Breast epithelium (tissue), 4 donors: ENCODE results near the gene FCER1G. TPM values are rescaled to one million over a fixed set of nuclear protein-coding genes. Genes with fewer than 3 reads are reported as not detected.
A peak's percentile ranks its signal among the peaks of the same experiment; 100 is the strongest.
"Not testable (repeated sequence)": the region's sequence is repeated elsewhere in the genome, so short reads cannot be mapped to it uniquely, and the experiment has no call there.

Source experiments
- DNase-seq, 2 donors: peaks; one replicate each; pipeline ENCODE4 v3.0.0-alpha.2; 2019; ENCODE audit warnings: low spot score in 2 of 2
- H3K27ac ChIP-seq, 2 donors: fragments of 200-600 bp; sonication (generic) in 1 of 2; one replicate each; pipeline ENCODE4 v1.5.1; 2016 to 2019; ENCODE audit warnings: mild to moderate bottlenecking in 1 of 2
- H3K27me3 ChIP-seq, 2 donors: fragments of 200-600 bp; sonication (generic) in 1 of 2; one replicate each; pipeline versions ENCODE4 v1.5.1 to v1.6.0; 2017 to 2019; ENCODE audit warnings: control low read depth in 1 of 2, mild to moderate bottlenecking in 1 of 2
- H3K36me3 ChIP-seq: fragments of 200-600 bp; one replicate; pipeline ENCODE4 v1.5.1; 2019
- H3K4me1 ChIP-seq, 2 donors: fragments of 200-600 bp; sonication (generic); one replicate each; pipeline ENCODE4 v1.5.1; 2016 to 2019; ENCODE audit warnings: control low read depth in 1 of 2
- H3K4me3 ChIP-seq, 3 donors: fragments of 200-600 bp; sonication (generic); 1 replicate in 2 of 3; 2 replicates in 1 of 3; pipeline ENCODE4 v1.5.1; 2016 to 2019; ENCODE audit warnings: mild to moderate bottlenecking in 3 of 3, moderate library complexity in 2 of 3
- H3K9me3 ChIP-seq, 2 donors: fragments of 200-600 bp; sonication (generic) in 1 of 2; one replicate each; pipeline ENCODE4 v1.5.1; 2016 to 2019; ENCODE audit warnings: control low read depth in 1 of 2
- POLR2A ChIP-seq: fragments of 450-650 bp; IDR thresholded peaks from one replicate; pipeline ENCODE4 v1.6.1; 2016; ENCODE audit warnings: antibody characterized with exemption, mild to moderate bottlenecking, moderate library complexity
- POLR2AphosphoS5 ChIP-seq, 3 donors: sonication (generic); formaldehyde crosslinking; IDR thresholded peaks; one replicate each; pipeline ENCODE4 v1.6.1; 2017; ENCODE audit warnings: antibody characterized with exemption in 3 of 3
- intact Hi-C: fragments of 100-400 bp; cut with DNase I; formaldehyde crosslinking; loops from one replicate; pipeline ENCODE4 v1.15.1; 2023; ENCODE audit warnings: low total_unique reads
- total RNA-seq, 3 donors: library from RNA; depleted of rRNA; stranded (reverse); fragments of >200 nt; gene quantifications; one replicate each; pipeline ENCODE4 v1.1.0, GENCODE V29; 2016
- TF ChIP-seq, protein P1 (sequence below), 3 donors: fragments of 450-650 bp; IDR thresholded peaks; one replicate each; pipeline ENCODE4 v1.5.1; 2016 to 2017; ENCODE audit warnings: antibody characterized with exemption in 3 of 3, mild to moderate bottlenecking in 3 of 3, moderate library complexity in 3 of 3

Gene FCER1G
- total RNA-seq, 3 donors from 2014 or later: 40.3 to 153 (median 70.1) TPM

DNA sequence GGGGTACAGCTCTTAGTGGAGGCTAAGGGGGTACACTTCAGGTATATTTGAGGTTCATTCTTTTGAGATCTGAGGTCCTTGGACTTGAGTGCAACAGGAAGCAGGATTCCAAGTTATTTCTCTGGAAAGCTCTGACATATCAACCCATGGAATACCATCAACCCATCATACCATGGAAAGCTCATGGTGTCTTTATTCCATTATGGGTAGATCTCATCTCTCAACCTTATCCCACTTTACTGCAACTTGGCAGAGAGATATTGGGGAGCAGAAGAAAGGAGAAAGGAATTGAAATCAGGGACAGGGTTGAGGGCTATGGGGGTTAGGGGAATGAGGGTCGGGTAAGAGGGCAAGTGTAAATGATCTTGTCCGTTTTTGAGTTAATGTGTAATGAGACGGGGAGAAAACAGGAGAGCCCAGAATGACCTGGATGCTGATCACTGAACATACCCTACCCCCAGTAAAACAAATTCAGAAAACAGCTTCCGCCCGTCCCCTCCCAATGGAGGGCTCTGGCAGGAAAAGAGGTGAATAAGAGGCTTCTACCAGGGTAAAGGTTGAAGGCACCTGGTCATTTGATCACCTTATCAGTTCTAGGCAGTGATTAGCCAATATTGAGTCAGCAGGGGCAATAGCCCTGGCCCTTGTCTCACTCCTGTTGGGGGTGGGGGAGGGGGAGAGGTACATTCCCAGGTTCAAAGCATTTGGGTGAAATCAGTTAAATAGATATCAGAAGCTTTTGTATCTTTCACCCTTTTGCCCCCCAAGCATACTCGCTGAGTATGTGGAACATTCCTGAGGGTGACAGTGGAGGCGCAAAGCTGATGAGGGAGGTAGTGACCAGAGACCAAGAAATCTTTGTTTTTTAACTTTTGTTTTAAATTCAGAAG is 9.0 kb downstream of the FCER1G start:
- no peak for DNase-seq
- intact Hi-C loops: loop anchor here (2.0 to 10.0 kb wide), 2 partner anchors 79 to 161 kb away; no protein-coding TSS in a partner anchor
- no peaks in the 10 kb centered on the region for H3K27me3 ChIP-seq
- no peak overlapping the region for H3K4me3 ChIP-seq
- H3K27ac ChIP-seq: no peak overlapping the region
- H3K36me3 ChIP-seq: no peaks in the 10 kb centered on the region
- H3K4me1 ChIP-seq: peaks cover 0 to 7% of the 10 kb centered on the region in 2 donors
- TF ChIP-seq POLR2AphosphoS5 (IDR thresholded peaks at IDR 0.05) (no peak), POLR2A (no peak)
- TF ChIP-seq, protein P1, sequence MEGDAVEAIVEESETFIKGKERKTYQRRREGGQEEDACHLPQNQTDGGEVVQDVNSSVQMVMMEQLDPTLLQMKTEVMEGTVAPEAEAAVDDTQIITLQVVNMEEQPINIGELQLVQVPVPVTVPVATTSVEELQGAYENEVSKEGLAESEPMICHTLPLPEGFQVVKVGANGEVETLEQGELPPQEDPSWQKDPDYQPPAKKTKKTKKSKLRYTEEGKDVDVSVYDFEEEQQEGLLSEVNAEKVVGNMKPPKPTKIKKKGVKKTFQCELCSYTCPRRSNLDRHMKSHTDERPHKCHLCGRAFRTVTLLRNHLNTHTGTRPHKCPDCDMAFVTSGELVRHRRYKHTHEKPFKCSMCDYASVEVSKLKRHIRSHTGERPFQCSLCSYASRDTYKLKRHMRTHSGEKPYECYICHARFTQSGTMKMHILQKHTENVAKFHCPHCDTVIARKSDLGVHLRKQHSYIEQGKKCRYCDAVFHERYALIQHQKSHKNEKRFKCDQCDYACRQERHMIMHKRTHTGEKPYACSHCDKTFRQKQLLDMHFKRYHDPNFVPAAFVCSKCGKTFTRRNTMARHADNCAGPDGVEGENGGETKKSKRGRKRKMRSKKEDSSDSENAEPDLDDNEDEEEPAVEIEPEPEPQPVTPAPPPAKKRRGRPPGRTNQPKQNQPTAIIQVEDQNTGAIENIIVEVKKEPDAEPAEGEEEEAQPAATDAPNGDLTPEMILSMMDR (IDR thresholded peaks at IDR 0.05): no peak
- H3K9me3 ChIP-seq: no peaks in the 10 kb centered on the region

GRCh38 chr1:161224695-161225087 is 9.6 kb downstream of the FCER1G start:
- not testable (repeated sequence) for H3K27ac ChIP-seq, H3K36me3 ChIP-seq, DNase-seq, H3K4me3 ChIP-seq, H3K27me3 ChIP-seq, H3K9me3 ChIP-seq, H3K4me1 ChIP-seq
- intact Hi-C loops: loop anchor here (2.0 to 10.0 kb wide), 2 partner anchors 78 to 160 kb away; no protein-coding TSS in a partner anchor

DNA sequence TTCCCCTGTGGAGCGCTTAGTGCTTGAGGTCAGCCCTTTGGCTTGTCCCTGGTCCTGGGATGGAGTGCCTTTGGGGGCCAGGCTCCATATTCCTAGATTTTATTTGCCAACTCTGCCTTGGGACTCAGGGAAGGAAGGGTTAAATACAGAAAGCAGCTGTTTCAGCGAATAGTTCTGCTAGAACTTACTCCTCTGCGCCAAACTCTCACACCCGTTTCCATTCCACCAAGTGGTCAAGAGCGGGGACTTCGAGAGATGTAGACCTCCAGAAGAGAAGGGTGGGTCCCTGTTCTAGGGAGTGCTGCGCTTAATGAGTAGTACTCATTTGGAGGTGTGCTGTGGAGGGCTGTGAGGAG is 10.1 kb downstream of the FCER1G start:
- H3K9me3 ChIP-seq: no peaks in the 10 kb centered on the region
- peaks cover 0 to 7% of the 10 kb centered on the region in 2 donors for H3K4me1 ChIP-seq
- H3K4me3 ChIP-seq: no peak overlapping the region
- intact Hi-C loops: loop anchor here (2.0 to 10.0 kb wide), 2 partner anchors 78 to 160 kb away; no protein-coding TSS in a partner anchor
- H3K27me3 ChIP-seq: no peaks in the 10 kb centered on the region
- no peaks in the 10 kb centered on the region for H3K36me3 ChIP-seq
- H3K27ac ChIP-seq: peak overlapping the region; percentile 26 to 49
- no peak for DNase-seq
- TF ChIP-seq POLR2A (no peak), POLR2AphosphoS5 (IDR thresholded peaks at IDR 0.05) (no peak)
- TF ChIP-seq, protein P1 (IDR thresholded peaks at IDR 0.05): no peak

DNA sequence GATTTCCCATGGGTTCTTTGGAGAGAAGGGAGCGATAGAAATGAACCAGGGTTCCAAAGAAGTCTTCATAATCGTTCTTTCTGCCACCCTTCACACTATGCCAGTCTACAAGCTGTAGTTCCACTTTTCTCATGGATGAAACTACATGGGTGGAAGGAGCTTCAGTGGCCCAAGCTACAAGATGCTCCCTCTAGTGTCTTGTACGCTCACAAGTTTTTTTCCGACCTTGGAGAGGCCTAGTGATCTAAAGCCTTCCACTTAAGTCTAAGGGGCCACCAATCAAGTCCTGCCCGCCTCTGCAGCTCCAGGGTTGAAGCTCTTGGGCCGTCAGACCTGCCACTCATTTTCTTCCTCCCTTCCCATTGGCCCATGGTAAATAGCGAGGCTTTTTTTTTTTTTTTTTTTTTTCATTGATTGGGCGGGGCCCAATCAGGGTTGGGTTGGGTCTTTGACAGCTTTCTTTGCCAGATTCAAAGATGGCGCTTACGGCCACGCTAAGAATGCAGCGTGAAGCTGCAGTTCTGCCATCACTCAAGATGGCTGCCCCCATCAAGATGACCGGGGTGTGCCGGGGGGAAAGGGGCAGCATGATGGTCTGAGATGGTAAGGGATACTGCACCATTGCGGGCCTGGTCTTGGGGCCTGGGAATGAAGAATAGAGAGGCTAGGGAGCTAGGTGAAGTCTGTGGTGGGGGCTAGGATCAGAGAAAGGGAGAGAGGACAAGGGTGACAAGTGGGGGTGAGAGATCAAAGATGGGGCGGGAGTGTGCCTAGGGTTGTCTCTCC is 10.6 kb downstream of the FCER1G start, which contains the start of gene TOMM40L:
Gene TOMM40L (plus strand): TSS at position 527 of the 786 bp plus-strand sequence. CDS start 430 bp downstream, outside the sequence.
- Histone ChIP-seq H3K27ac (peak within 1 kb of the TSS; percentile 61 to 64), H3K4me1 (peaks cover 0 to 7% of the 10 kb centered on the region in 2 donors), H3K4me3 (peak within 1 kb of the TSS; percentile 62 to 83 (median 67)), H3K36me3 (no peaks in the 10 kb centered on the region), H3K27me3 (no peaks in the 10 kb centered on the region), H3K9me3 (no peaks in the 10 kb centered on the region)
- TF ChIP-seq POLR2A (no peak), POLR2AphosphoS5 (IDR thresholded peaks at IDR 0.05) (peak; percentile 34 to 47 (median 42))
- TF ChIP-seq, protein P1 (IDR thresholded peaks at IDR 0.05): peak in 2 of 3 donors; percentile 35 to 50
- intact Hi-C loops: loop anchor here (2.0 to 10.0 kb wide), 2 partner anchors 77 to 159 kb away; no protein-coding TSS in a partner anchor
- peak; percentile 77 to 94 for DNase-seq

- no peaks in the 10 kb centered on the region for H3K36me3 ChIP-seq
- intact Hi-C loops: loop anchor here (10.0 kb wide), 1 partner anchor 158 kb away; no protein-coding TSS in a partner anchor
- peak overlapping the region; percentile 62 to 83 (median 67) for H3K4me3 ChIP-seq
- peak overlapping the region; percentile 61 to 64 for H3K27ac ChIP-seq
- no peaks in the 10 kb centered on the region for H3K9me3 ChIP-seq
- no peak for DNase-seq
- peaks cover 0 to 7% of the 10 kb centered on the region in 2 donors for H3K4me1 ChIP-seq
- no peaks in the 10 kb centered on the region for H3K27me3 ChIP-seq
- TF ChIP-seq POLR2A (no peak), POLR2AphosphoS5 (IDR thresholded peaks at IDR 0.05) (no peak)
- TF ChIP-seq, protein P1 (IDR thresholded peaks at IDR 0.05): no peak
Observed at GRCh38 chr1:161226320-161226711, 11.2 kb downstream of the FCER1G start.
